Measurements from ENCODE around the gene RNF4.

DNA sequence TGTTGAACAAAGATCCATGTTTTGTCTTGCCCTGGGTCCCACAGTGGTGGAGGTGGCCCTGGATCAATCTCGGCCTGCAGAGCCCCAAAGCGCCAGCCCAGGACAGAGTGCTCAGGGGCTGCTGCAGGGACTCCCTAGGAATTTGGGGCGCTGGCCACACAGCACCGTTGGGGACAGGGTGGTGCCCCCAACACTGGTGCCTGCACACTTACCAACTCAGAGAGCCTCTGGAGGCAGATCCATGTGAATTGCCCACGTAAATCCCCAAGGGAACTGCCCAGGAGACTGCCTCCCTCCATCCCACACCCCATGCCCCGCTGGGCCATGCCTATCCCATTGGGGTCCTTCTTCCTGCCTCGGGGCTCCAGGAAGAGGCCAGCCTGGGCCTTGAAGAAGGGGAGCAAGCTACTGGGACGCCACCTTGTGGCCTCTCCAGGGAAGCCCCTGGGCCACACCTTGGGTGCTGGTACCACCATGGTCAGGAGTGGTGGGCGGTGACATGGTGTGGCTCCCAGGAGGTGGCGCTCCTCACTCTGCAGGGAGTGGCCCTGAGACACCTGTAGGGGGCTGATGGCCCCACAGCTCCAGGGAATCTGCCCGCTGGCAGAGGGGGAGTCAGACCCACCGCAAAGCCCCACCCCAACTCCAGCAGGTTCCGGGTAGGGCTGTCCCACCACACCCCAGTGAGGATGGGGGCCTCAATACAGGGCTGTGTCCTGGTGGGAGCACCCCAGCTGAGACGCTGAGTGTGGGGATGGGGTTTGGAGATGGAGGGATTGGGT, 27.3 kb upstream of the RNF4 start:
- TF ChIP-seq CTCF (conservative IDR thresholded peaks at IDR 0.05 in 1 of 2, IDR thresholded peaks at IDR 0.05 in 1 of 2; ENCODE audit: low read depth in 1 of 2, low read length in 2 of 2), result peak; percentile 58 to 73
- TF ChIP-seq EZH2 (IDR thresholded peaks at IDR 0.05; ENCODE audit: low read length, missing control alignments), result no peak

All from fibroblast of lung (primary cell).